GM10847 (cell line): Measurements from ENCODE around the gene PRAMEF18.
"Not testable (repeated sequence)": the region's sequence is repeated elsewhere in the genome, so short reads cannot be mapped to it uniquely, and the experiment has no call there.

Experiments used
- POLR2A ChIP-seq: IDR thresholded peaks from 2 replicates; pipeline ENCODE4 v1.6.1; 2011; ENCODE audit not compliant: insufficient read length; ENCODE audit errors: extremely low read depth

Gene PRAMEF18, protein sequence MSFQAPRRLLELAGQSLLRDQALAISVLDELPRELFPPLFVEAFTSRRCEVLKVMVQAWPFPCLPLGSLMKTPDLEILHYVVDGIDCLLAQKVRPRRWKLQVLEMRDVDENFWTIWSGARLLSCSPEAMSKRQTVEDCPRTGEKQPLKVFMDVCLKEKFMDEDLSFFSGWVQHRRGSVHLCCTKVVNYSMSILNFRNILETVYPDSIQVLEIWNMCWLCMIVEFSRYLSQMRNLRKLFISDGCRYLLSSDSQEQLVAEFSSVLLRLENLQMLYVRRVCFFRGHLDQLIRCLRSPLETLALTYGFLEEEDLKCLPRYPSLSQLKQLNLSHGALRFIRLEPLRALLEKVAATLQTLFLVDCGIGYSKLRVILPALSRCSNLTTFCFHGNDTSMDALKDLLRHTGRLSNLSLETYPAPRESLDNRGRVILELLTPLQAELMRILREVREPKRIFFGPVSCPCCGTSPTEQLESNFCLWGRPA

GRCh38 chr1:13225675-13226204 is at the start of gene PRAMEF18:
TSS of gene PRAMEF18 (minus strand) at chr1:13226154. CDS start at chr1:13226106, 48 bp downstream.
- not testable (repeated sequence) for TF ChIP-seq POLR2A

- not testable (repeated sequence) for TF ChIP-seq POLR2A
Measured at GRCh38 chr1:13253898-13254297, 27.9 kb upstream of the PRAMEF18 start, which contains the start of gene PRAMEF5. TSS of gene PRAMEF5 (plus strand) at chr1:13254198. CDS start at chr1:13259269, 5,071 bp downstream.

DNA sequence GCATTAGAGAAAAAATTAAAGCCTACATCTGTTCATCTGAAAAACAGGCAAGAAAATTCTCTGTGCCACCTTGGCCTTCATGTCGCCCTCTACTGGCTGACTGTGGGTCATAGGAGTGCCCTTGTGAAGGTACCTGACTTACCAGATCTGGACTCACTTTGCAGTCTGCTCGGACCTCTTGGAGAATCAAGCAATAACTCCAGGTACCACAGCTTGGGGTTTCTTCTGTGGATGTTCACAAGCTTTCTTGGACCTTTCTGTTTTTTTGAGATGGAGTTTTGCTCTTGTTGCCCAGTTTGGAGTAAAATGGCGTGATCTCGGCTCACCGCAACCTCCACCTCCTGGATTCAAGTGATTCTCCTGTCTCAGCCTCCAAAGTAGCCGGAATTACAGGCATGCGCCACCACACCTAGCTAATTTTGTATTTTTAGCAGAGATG is 2.4 kb upstream of the PRAMEF18 start:
- no peak for TF ChIP-seq POLR2A

DNA sequence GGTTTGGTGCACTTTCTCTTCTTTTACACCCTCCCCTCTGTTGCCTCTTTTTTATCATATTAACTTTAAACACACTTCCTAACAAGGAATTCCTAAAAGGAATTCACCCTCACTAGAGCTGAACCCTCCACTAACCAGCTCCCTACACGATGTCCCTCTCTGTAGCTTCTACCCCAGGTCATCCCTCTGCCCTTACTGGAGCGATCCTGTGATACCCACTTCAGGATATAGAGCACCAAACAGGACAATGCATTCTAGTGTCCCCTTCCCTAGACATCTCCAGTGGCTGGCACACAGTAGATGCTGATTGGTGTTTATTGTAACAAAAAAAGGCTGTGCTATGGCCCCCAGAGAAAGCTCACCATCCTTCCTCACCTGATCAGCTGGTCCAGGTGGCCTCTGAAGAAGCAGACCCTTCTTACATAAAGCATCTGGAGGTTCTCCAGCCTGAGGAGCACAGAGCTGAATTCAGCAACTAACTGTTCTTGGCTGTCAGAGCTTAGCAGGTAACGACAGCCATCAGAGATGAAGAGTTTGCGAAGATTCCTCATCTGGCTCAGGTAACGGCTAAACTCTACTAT is 1.4 kb downstream of the PRAMEF18 start:
- TF ChIP-seq POLR2A = no peak

DNA sequence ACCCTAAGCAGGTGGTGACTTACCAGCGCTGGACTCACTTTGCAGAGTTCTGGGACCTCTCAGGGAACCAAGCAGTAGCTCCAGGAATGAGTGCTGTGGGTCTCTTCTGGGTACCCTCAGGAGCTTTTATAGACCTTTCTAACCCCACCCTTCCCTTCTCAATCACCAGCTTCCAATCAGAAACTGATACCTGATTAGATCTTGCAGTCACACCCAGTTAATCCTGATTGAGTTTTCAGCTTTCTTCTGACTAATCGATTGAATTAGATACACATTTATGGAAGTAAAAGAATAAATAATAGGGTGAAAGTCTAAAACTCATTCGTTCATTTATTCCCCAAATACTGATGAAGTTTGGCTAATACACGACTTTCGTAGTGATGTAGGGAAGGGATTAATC is 24.6 kb downstream of the PRAMEF18 start, which contains the start of gene PRAMEF13:
Gene PRAMEF13, minus strand, starts transcription at position 101 of the 400 bp plus-strand sequence. CDS start 1,820 bp downstream, outside the sequence.
- not testable (repeated sequence) for TF ChIP-seq POLR2A
